ENCODE data around the gene CASP8AP2.
A peak's percentile ranks its signal among the peaks of the same experiment; 100 is the strongest.
"Not testable (repeated sequence)": the region's sequence is repeated elsewhere in the genome, so short reads cannot be mapped to it uniquely, and the experiment has no call there.

CASP8AP2 gene

DNA sequence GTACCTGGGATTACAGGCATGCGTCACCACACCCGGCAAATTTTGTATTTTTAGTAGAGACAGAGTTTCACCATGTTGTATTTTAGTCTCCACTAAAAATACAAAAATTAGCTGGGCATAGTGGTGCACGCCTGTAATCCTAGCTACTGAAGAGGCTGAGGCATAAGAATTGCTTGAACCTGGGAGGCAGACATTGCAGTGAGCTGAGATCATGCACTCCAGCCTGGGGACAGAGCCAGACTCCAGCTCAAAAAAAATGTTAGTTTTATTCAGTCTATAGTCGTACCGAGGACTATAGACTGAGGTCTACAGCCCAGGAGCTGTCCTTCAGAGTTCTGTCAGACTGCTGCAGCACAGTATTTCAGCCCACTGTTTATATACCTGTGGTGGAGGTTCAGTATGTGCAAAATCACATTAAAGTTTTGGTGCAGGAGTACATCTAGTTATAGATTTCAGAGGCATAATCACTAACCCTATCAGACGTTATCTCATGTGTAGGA is 3.6 kb upstream of the CASP8AP2 start:
- DNase-seq = no peak

DNA sequence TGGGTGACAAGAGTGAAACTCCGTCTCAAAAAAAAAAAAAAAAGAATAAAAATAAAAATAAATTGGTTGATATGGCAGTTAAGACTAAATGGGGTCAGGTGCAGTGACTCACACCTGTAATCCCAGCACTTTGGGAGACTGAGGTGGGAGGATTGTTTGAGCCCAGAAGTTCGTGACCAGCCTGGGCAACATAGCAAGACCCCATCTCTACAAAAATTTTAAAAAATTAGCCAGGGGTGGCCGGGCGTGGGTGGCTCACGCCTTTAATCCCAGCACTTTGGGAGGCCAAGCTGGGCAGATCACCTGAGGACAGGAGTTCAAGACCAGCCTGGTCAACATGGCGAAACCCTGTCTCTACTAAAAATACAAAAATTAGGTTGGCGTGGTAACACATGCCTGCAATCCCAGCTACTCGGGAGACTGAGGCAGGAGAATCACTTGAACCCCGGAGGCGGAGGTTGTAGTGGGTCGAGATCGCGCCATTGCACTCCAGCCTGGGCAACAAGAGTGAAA is 1.1 kb upstream of the CASP8AP2 start:
- DNase-seq = not testable (repeated sequence)

DNA sequence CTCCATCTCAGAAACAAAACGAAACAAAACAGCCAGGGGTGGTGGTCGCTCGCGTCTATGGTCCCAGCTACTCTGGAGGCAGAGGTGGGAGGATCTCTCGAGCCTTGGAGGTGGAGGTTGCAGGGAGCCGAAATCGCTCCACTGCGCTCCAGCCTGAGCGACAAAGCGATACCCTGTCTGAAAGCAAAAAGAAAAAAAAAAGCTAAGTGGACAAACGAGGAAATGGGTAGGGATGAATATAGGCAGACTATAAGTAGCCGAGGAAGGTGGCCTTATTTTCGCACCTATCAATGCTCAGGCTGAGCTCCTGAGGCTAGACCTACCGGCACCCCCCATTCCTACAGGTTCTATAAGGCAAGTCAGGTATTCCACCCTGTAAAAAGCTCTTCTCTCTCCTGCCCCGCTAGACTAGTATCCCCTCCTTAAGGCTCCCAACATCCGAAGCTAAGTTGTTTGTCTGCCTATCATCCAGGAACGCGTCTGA is 650 bp upstream of the CASP8AP2 start:
- DNase-seq = peak; percentile 64

DNA sequence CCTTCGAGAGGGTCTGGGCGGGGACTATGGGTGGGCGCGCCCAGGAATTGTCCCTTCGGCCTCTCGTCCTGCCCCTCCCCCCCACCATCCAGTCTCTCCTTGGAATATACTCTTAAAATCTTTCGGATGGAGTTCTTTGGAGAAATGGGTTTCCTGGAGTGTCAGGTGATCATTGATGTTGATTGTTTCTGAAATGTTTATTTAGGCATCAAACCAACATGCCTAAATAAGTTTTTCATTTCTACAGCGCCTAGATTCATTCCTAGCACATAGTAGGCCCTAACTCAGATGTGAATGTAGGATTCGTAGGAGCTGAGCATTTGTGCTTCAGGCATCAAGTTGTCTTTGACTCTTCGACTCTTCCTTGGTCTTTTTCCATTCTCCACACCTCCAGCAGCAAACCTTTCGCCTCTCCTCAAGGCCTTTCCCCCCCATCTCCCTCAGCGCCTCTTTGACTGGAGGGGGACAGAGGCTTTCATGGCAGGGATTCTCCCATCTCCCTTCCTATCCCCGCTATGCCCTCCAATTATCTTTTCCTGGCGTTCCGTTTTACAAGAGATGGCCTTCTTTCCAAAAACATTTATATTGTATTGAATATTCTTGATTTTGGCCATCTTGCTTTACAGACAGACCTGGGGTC is 610 bp downstream of the CASP8AP2 start:
- no peak for DNase-seq

GRCh38 chr6:89834884-89835792 is 5.5 kb downstream of the CASP8AP2 start:
- DNase-seq = peak; percentile 41

GRCh38 chr6:89836639-89837222 is 7.1 kb downstream of the CASP8AP2 start:
- DNase-seq = peak; percentile 49

- DNase-seq = peak; percentile 43
Measured at GRCh38 chr6:89840538-89840937, 10.9 kb downstream of the CASP8AP2 start.

DNA sequence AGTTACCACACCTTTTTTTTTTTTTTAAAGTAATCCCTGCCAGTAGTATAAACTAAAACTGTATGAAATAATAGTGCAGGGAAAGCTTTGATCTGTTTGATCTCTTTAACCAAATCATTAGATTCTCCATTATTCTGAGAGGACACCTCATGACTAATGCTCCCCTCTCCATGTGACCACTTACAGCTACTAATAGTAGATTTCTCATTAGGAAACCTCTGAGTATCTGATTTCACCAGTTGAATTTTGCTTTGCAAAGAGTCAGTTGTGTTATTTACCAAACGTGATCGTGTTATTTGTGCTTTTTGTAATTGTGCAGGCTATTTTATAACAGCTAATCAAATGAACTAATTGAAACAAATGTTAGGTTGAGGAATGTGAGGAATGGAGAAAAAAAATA is 12.5 kb downstream of the CASP8AP2 start:
- DNase-seq = no peak

DNA sequence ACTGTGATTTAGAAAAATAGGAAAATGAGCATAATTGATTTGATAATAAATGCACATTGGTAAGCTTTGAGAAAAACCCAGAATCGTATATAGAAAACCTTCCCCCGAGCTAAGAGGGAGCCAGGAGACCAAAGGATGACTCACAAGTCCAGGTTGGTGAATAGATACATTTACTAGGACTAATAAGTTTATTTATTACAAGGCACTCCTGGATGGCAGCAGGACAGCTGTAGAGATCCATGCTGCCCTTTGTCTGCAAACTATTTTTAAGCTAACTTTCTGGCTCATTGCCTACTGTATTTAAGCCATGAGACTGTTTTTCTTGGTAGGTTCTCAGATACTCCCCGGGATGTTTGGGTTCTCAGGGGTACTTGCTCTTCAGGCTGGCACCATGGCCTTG is 13.4 kb downstream of the CASP8AP2 start:
- DNase-seq = no peak

GRCh38 chr6:89847513-89847912 is 17.8 kb downstream of the CASP8AP2 start:
- not testable (repeated sequence) for DNase-seq

DNA sequence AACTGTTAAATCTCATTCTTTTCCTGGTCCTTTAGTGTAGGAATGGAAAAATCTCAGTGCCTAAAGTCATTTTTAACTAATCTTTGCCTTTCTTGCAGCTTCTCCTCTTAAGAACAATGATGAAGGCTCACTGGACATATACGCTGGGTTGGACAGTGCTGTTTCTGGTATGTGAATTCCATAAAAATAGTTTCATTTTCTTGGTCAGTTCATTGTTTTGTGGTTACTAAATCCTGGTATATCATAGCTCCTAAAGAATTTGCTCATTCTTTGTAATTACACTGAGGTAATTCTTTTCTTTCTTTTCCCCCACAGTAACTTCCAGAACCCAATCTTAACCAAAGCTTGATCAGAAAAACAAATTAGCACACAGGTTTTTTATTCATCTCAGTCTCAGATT is 23.4 kb downstream of the CASP8AP2 start:
- DNase-seq = no peak

- DNase-seq = no peak
Measured at GRCh38 chr6:89858041-89858440, 28.4 kb downstream of the CASP8AP2 start.

GRCh38 chr6:89859744-89860143 is 30.1 kb downstream of the CASP8AP2 start:
- no peak for DNase-seq

DNA sequence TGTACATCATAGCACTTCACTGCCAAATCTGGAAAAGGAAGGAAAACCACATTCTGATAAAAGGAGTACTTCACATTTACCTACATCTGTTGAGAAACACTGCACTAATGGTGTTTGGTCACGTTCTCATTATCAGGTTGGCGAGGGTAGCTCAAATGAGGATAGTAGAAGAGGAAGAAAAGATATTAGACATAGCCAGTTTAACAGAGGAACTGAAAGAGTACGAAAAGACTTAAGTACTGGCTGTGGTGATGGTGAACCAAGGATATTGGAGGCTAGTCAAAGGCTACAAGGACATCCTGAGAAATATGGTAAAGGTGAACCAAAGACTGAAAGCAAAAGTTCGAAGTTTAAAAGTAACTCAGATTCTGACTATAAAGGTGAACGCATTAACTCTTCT is 32.6 kb downstream of the CASP8AP2 start:
- DNase-seq = no peak

DNA sequence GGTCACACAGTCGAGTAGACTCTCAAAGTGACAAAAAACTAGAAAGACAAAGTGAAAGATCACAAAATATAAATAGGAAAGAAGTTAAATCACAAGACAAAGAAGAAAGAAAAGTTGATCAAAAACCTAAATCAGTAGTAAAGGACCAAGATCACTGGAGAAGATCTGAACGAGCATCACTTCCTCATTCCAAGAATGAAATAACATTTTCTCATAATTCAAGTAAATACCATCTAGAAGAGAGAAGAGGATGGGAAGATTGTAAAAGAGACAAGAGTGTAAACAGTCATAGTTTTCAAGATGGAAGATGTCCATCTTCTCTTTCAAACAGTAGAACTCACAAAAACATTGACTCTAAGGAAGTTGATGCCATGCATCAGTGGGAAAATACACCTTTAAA is 33.0 kb downstream of the CASP8AP2 start:
- DNase-seq = no peak

DNA sequence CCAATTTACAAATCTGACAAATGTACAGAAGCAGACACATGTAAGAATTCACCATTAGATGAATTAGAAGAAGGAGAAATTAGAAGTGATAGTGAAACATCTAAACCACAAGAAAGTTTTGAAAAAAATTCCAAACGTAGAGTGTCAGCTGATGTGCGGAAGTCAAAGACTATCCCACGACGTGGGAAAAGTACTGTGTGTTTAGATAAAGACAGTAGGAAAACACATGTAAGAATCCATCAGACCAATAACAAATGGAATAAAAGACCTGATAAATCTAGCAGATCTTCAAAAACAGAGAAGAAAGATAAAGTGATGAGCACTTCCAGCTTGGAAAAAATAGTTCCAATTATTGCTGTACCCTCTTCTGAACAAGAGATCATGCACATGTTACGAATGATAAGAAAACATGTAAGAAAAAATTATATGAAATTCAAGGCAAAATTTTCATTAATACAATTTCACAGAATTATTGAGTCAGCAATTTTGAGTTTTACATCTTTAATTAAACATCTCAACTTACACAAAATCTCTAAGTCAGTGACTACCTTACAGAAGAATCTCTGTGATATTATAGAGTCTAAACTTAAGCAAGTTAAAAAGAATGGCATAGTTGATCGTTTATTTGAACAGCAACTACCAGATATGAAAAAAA is 36.5 kb downstream of the CASP8AP2 start:
- DNase-seq = no peak

GRCh38 chr6:89873721-89874120 is 44.0 kb downstream of the CASP8AP2 start:
- DNase-seq = no peak

GRCh38 chr6:89874438-89874837 is 44.8 kb downstream of the CASP8AP2 start:
- DNase-seq = no peak

GRCh38 chr6:89886378-89887120 is 56.9 kb downstream of the CASP8AP2 start:
- no peak for DNase-seq

DNA sequence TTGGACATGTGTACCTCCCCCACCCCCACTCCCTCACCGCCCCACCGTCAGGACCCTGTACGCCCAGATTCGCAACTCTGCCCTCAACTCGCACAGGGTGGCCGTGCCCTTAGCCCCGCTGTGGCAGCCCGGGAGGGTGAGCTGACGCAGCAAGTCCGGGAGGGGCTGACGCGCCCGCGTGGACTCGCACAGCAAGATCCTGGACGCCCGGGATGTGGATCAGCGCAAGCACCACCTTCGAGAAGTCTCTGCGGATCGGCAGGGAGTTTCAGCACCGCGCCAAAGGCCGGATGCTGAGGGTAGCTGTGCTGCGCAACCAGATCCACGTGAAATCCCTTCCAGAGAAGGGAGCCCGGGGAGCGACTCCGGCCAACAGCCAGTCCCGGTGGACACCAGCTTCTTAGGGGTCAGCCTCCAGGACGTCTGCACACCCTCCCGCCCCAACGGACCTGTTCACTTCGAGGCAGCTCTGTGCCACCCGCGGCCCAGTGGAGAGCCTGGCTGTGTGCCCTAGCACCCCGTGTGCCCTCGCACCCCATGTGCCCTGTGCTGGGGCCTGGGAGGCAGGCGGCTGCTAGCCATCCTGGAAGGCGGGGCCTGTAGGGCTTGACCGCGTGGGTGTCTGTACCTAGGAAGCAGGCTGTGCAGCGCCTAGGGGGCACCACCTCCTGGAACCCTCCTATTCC is 57.9 kb downstream of the CASP8AP2 start:
- DNase-seq = peak; percentile 61

- no peak for DNase-seq
Measured at GRCh38 chr6:89888138-89888514, 58.4 kb downstream of the CASP8AP2 start.
